Cerebellar cortex (tissue), 1 donor: ENCODE results near the gene TNFRSF14.

ENCODE experiments used
- DNase-seq: peaks from one replicate; pipeline ENCODE4 v3.0.0-alpha.2; 2015; ENCODE audit warnings: low spot score

Gene TNFRSF14

DNA sequence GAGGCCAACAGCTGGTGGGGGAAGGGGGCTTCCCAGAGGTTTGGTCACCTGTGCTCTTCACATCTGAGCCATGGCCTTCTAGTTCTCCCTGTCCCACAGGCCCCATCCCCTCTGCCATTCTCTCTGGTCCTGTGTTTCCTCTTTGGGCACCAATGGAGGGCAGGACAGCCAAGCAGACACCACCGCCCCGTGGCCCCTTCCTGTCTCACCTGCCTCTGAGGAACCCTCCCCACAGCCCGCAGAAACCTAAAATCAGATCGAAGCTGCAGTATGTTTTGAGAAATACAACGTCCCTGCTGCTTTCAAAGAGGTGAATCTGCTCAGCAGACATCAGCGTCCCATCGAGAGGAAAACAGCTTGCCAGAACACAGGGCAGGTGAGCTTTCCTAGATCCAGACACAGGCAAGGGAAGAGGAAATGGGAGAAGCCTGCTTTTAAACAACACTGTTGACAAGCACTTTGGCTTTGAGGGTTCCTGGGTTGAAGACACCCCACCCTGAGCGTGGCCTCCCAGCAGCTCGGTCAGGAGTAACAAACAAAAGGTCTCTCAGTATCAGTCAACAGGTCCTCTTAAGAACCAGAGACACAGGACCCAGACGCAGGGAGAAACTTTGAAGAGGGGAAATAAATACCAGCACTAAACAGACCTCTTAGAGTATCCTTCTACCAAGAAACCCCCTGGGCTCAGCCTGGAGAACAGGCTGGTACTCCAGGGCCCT, 32.1 kb upstream of the TNFRSF14 start:
- DNase-seq: no peak

DNA sequence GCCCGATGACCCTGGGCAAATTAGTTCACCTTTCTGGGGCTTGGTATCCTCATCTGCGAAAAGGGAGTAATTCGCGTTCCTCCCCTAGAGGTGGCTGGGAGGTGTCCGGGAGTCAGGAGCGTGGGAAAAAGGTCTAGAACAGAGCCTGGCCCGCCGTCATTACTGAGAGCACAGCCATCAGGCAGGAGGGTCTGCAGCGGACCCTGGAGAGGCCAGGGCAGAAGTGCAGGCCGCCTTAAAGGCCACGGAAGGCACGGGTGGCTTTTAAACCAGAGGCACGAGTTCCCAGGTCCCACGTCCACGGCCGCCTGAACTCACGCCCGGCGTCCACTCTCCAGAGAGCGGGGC, 30.6 kb upstream of the TNFRSF14 start:
- DNase-seq: no peak

DNA sequence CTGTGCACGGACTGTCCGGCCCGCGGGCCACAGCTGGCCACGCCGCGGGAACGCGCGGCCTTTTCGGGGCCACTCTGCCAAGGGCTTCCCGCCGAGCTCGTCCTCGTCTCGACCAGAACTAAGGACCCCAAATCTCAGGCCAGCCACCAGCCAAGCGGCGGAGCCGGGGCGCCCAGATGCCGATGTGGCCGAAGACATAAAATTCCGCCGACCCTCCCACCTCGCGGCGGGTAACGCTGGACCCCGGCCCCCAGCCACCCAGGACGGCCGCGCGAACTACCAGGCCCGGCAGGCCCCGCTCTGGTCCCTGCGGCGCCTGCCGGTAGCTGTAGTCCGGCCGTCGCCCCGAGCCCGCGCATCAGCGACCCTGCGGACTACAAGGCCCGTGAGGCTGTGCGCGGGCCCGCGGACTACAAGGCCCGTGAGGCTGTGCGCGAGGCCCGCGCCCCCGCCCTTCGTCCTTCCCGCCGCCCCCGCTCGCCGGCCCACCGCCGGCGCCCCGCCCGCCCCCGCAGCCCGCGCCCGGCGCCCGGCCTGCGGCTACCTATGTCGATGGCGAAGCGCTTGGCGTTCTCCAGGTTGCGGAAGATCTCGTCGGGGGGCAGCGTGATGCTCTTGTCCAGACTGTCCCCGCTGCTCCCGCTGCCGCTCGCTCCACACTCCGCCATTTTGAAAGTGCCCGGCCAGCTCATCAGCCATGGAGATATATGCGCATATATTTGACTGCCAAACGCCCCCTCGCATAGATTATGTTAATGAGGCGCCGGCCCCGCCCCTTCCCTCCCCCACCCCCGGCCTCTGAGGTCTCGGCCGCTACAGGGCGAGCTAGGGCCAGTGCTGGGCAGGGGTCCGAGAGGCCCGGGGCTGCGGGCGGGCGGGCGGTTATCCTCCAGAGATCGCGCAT, 30.0 kb upstream of the TNFRSF14 start, which contains the start of gene PANK4:
Gene PANK4, minus strand, starts transcription at position 677 of the 904 bp plus-strand sequence. Its CDS starts 9 bp downstream, at position 668.
- DNase-seq: peak; percentile 93

DNA sequence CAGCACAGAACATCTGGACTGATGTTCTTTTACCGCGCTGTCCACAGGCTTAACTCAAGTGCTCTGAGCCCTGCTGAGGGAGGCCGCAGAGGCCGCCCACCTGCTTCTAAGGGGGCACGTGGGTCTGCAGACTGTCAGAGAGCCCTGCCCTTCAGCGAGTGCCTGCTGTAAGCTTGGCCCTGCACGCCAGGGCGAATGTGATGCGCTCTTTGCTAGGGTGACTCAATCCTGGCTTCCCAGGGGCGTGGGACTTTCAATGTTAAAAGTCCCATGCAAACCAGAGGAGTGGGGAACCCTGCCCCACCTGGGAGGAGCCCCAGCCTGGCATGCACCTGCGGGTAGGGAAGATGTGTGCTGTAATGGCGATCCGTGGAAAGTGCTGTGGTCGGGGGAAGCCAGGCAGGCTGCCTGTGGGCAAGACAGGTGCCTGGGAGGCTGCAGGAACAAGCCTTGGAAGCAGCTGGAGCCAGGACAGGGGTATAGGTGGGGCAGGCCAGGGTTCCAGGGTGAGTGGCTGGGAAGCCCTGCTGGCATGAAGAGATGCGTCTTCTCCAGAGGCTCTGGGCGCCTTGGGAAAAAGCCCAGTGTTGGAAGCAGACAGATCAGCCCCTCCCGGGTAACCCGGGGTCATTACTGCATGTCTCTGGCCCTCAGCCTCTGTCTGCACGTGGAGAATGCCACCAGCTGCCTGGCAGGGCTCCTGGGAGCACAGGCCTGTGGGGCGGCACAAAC, 29.2 kb upstream of the TNFRSF14 start:
- no peak for DNase-seq

DNA sequence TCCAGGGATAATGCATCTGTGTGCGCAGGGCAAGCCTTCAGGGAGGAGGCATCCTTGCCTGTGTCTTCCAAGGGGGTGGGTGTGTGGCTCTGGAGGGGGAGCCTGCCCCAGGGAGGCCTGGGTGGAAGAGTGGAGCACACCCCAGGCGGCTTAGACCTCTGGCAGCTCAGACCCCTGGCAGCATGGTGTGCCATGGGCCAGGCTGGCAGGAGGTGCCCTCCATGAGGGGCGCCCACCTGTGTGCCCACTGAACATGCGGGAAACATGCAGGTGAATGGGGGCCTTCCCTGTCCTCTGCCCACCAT, 28.7 kb upstream of the TNFRSF14 start:
- DNase-seq: no peak

DNA sequence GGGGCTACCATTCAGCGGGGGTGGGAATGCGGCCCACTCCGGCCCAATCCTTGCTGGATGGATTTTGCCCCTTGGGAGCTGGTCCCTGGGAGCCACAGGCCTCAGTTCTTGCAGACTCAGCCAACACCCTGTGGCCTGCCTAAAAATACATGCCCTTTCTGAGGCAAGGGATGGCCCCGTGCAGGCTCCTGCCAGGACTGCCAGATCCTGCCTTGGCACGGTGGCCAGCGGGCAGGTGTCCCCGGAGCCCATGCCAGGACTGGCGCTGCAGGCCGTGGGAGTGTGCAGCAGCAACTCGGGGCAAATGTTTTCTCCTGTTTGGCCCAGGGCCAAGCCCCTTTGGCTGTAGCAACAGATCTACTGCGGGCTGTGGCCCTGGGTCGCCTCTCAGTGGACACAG, 28.2 kb upstream of the TNFRSF14 start:
- DNase-seq: peak; percentile 93

DNA sequence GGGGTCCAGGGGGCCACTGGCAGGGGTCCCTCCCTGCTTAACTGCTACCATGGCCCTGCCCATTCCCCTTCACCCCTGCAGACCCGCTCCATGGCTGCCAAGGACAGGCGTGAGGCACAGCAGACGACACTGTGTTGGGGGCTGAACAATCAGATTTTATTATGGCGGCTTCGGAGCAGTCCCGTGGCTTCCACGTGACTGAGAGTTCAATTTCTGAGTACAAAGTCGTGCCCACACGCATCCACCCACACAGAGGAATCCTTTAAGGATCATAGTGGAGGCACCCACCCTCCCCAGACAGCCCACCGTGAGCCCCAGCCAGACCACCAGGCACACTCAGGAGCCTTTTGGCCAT, 27.6 kb upstream of the TNFRSF14 start:
- DNase-seq: no peak

DNA sequence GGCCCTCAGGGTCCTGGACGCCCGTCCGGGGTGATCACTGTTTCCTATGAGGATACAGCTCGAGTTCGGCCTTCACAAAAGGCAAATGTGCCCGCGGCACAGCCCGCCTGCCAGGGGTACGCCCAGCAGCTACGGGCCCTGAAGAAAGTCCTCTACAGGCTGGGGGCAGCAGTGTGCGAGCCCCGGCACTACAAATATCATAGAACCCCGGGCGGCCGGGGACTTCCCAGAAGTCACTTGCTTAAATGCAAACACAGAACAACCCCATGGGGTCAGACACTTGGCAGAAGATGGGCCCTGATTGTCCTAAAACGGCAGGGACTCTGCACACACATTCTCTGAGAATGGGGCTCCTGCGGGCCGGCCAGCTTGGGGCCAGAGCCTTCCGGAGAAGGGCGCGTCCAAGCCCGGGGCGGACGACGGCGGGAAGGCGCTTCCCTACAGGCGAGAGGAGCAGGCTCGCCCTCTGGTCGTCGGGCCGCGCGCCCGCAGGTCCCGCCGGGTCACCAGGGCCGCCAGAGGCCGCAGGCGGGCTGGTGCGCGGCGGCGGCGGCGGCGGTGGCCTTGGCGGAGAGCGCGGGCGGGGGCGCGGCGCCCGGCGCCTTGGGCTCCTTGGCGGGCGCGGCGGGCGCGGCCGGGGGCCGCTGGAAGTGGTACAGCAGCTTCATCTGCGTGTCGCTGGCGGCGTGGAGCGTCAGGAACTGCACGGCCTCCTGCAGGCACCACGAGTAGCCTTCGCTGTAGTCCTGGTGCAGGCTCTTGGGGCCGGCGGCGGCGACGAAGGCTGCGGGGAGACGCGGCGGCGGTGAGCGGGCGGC, 27.0 kb upstream of the TNFRSF14 start:
- no peak for DNase-seq

DNA sequence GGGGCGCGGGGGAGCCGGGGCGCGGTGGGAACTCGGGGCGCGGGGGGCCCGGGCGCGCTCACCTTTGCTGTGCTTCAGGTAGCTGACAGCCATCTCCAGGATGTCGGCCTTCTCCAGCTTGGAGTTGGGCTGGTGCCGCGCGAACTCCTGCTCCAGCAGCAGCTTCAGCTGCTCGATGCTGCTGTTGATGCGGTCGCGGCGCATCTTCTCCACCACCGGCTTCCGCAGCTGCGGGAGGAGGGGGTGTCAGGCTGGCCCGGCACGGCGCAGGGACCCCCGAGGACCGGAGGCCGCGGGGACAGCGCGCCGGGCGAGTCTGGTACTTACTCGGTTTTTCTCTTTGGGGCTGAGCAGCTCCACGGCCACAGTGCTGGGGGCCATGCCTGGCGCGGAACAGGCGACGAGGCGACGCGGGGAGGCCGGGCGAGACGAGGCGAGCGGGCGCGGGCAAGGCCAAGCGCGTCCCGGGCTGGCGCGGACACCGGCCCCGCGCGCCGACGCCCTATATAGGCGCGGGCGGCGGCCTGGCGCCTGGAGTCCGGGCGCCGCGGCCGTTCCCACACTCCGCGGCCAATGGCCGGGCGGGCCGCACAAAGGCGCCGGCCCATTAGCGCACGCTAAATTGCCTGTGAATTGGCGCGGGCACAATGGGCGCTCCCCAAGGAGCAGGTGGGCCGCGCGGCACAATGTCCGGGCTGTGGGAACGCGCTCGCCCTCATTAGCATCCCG, 26.2 kb upstream of the TNFRSF14 start, which contains the start of gene HES5:
Gene HES5, minus strand, starts transcription at position 480 of the 729 bp plus-strand sequence. Its CDS starts 99 bp downstream, at position 381.
- DNase-seq: no peak

DNA sequence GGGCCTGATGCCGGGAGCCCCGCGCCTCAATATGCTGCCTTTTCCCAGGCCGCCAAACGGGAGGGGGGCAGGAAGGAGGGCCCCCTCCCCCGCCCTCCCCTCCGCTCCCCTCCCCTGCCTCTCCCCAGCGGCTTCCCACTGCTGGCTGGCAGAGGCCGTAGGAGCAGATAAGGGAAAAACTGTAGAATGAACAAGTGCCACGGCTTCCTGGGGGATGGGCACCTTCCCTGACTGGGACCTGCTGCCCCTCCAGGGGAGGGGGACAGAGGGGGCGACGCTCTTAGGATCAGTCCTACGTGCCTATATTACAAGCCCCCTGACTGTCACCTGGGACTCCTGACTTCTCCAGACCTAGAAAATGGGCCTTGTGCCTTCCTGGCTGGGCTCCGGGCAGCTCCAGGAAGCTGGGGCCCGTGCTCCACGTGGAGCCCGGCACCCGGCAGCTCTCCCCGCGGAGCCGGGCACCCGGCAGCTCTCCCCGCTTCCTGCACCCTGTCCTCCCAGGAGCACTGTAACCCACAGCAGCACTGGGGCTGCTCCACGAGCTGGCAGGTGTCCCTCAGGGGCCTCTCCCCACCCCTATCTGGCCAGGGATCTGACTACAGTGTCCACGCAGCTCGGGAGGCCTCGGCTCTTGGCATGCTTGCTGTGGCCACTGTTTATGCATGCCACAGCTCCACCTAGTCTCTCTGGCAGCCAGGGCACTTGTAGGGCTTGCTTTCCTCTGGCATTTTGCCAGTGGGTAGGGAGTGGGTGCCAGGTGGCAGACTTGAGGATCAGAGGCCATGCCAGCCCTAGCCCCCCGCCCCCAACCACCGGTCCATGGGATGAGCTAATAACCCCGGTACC, 25.4 kb upstream of the TNFRSF14 start:
- DNase-seq: peak; percentile 34

DNA sequence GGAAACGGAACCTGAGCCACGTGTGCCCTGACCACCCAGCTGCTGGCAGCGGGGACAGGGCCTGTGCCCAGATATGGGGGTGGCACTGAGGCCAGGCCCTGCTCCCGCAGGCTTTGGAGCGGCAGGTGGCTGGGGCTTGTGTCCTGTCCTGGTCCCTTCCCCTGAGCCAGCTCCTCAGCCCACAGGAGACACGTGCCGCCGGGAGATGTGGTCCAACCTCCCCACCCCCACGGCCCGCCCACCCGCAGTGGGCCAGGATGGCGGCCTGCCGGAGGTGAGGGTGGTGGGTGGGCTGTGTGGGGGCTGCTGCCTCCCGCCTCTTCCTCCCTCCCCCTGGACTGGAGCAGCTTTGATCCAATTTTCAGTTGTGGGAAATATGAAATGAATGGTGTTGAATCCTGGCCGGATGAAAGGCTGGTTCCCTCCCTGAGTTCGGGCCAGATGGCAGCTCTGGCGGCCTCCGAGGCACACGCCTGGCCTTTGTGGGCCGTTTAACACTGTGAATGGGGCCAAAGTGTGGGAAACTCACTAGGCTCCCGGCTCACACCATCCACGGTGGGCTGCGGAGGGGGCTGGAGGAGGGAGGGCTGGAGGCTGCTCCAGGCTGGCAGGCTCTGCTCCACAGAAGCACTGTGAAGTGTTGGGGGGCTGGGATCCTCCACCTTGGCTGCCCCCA, 23.5 kb upstream of the TNFRSF14 start:
- peak; percentile 68 for DNase-seq

DNA sequence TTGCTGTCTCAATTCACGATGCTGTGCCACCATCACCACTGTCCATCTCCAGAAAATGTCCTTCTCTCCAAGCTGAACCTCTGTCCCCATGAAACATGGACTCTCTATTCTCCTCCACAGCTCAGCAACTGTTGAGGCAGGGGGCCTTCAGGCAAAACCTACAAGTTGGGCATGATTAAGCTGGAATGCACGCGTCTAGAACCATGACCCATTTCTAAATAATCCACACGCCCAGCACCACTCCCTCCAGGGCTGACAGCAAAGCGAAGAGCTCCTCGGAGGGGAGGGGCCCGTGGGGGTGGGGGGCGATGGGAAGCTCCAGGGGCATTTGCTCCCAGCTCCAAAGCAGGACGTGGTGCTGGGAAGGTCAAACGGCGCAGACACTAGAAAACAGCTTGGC, 22.8 kb upstream of the TNFRSF14 start:
- DNase-seq: no peak

DNA sequence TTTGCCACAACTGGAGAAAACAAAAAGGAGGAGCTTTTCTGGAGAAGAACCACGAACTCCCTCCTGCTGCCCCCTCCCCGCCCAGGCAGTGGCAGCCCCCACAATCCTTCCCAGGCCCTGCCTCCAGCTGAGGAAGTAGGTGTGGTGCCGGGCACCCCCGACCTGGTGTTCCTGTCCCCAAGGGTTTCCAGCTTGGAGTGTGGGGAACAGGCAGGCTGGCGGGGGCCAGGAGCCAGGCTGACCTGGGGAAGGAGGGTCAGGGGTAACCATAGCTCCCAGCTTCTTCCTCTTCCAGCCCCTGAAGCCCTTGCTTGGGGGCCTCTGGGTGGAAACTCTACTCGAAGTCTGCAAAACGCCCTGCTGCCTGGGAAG, 21.9 kb upstream of the TNFRSF14 start:
- no peak for DNase-seq

DNA sequence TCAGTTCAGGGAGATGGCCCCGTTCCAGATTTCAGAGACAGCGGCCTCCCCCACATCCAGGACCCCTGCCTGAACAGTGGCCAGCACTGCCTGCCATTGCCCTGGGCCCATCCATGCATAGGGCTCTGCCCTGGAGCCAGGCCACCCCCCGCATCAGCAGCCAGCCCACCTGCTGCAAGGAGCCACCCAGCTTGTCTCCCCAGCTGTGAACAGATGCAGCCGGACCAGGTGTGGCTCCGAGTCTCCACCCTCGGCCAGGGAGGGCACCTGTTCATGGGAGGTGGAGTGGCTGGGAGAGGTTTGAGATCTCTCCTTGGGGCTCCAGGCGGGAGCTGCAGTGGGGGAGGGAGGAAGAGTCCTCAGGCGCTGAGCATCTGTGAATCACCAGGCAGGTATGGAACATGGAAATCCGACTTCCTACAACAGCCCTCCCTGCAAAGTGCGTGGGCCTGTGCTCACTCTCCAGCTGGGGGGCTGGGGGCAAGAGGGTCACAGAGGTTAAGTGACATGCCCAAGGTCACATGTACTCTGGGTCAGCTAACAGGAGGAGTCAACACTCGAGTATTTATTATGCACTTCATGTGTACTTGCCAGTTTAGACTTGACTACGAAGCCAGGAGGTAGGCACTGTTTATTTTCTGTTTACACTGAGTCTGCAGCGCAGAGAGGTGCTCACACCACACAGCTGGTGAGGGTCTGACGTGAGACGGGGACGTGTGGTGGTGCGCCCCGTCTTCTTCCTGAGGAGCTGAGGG, 21.3 kb upstream of the TNFRSF14 start:
- no peak for DNase-seq

DNA sequence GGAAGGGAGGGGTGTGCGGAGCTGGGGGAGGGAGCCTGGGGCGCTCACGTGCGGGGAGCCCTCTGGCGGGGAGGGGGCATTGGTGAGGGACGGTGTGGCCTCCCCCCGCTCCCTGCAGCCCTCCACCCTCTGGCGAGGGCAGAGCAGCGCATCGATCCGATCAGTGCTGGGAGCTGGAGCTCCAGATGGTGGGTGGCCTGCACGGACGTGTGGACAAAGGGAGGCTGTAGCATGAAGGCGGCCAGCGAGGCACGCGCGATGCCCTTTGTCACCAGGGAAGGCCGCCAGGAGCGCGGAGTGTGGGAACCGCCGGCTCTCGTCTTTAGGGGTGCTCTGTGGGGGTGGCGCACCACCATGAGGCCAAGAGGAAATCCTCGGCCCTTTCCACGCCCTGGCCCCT, 20.7 kb upstream of the TNFRSF14 start:
- DNase-seq: no peak

DNA sequence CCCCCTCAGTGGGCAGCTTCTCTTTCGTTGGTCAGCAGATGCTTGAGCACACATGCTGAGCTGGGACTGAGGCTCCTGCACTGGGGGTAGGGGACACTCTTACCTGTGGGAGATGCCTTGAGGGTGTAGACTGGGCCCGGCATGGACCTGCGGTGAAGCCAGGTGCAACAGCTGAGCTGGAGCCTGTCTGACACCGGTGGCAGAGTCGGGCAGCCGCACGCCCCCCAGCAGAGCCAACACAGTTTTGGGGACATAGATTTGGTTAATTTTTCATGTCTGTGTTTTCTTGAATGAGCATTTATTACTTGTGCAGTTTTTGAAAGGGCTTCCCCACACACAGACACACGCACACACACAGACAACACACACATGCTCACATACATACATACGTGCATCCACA, 20.2 kb upstream of the TNFRSF14 start:
- DNase-seq: no peak

DNA sequence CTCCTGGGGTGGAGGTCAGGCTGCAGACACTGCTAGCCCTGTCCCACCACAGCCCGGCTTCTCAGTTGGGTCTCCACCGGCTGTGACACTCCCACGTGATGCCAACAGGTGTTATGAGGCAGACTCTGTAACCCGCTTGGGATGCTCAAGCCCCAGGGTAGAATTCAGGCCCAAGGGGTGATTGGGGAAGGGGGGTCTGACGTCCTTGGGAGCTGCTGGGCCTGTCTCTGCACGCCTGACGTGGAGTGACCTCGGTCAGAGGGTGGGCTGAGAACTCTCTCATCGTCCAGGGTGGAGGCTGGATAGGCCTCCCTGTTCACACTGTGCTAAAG, 18.4 kb upstream of the TNFRSF14 start:
- DNase-seq: no peak

DNA sequence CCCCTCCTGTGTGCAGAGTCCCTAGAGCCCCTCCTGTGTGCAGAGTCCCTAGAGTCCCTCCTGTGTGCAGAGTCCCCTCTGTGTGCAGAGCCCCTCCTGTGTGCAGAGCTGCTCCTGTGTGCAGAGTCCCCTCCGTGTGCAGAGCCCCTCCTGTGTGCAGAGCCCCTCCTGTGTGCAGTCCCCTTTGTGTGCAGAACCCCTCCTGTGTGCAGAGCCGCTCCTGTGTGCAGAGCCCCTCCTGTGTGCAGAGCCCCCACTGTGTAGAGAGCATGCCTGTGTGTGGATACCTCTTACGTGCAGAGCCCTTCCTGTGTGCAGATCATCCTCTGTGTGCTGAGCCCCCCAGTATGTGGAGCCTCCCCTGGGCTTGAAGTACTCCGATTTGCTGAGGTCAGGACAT, 17.8 kb upstream of the TNFRSF14 start:
- no peak for DNase-seq

DNA sequence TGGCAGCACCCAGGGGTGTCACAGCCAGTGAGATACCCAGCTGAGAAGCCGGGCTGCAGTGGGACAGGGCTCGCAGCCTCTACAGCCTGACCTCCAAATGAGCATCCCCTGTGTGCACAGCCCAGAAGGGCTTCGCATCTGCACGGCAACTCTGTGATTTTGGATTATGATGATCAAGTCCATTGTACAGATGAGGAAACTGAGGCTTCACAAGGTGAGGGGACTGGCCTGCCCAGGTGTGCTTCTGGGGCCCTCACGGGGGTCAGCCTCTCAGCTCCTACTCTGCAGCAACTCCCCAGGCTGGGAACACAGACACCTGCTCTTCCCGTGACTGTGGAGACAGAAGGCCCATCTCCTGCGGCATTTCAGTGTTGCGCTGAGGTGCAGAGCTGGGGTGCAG, 17.3 kb upstream of the TNFRSF14 start:
- no peak for DNase-seq
